ENCODE results near the gene IL17REL. TPM values are rescaled to one million over a fixed set of nuclear protein-coding genes. Genes with fewer than 3 reads are reported as not detected.
A peak's percentile ranks its signal among the peaks of the same experiment; 100 is the strongest.

The IL17REL gene
- total and polyA plus RNA-seq, 2 of the 13 experiments (the other 11 are each of a cell fraction or from before 2014, with no cell fraction given) = not detected

GRCh38 chr22:49946612-49947295 lies 65.8 kb downstream of the IL17REL start (continued):
- TF ChIP-seq, protein P1, sequence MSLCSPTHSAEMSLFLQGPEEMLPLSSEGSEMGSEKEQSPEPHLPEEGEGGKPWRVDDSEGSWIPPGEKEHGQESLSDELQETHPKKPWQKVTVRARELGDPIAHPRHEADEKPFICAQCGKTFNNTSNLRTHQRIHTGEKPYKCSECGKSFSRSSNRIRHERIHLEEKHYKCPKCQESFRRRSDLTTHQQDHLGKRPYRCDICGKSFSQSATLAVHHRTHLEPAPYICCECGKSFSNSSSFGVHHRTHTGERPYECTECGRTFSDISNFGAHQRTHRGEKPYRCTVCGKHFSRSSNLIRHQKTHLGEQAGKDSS (CRISPR knock-in tag; IDR thresholded peaks at IDR 0.05; ENCODE audit: borderline replicate concordance, low read depth) = no peak; the same call in 1 of the 2 replicates
- TF ChIP-seq ZBTB37 (CRISPR knock-in tag; IDR thresholded peaks at IDR 0.05) (no peak), KAT2B (IDR thresholded peaks at IDR 0.05; ENCODE audit: borderline replicate concordance, low read depth, low read length) (no peak), AKAP8 (CRISPR knock-in tag; IDR thresholded peaks at IDR 0.05) (no peak), ZNF550 (CRISPR knock-in tag; IDR thresholded peaks at IDR 0.05; ENCODE audit: borderline replicate concordance) (no peak), ATRX (CRISPR knock-in tag; IDR thresholded peaks at IDR 0.05; ENCODE audit: borderline replicate concordance) (no peak), SRSF9 (IDR thresholded peaks at IDR 0.05; ENCODE audit: borderline replicate concordance, insufficient read depth, low read depth, low read length, poor library complexity, severe bottlenecking) (no peak), ATF2 (CRISPR knock-in tag; IDR thresholded peaks at IDR 0.05) (no peak), PAWR (CRISPR knock-in tag; IDR thresholded peaks at IDR 0.05; ENCODE audit: borderline replicate concordance) (no peak), CCDC6 (CRISPR knock-in tag; IDR thresholded peaks at IDR 0.05) (no peak), KDM6A (CRISPR knock-in tag; IDR thresholded peaks at IDR 0.05; ENCODE audit: low read depth) (no peak), PHB2 (IDR thresholded peaks at IDR 0.05; ENCODE audit: partially characterized antibody) (no peak), ZNF224 (CRISPR knock-in tag; IDR thresholded peaks at IDR 0.05) (no peak), ZNF652 (CRISPR knock-in tag; IDR thresholded peaks at IDR 0.05; ENCODE audit: borderline replicate concordance, low read depth) (no peak), RBM39 (IDR thresholded peaks at IDR 0.05; ENCODE audit: low read depth, low read length, poor library complexity, severe bottlenecking) (no peak), WIZ (CRISPR knock-in tag; IDR thresholded peaks at IDR 0.05) (0 out of 2 replicates have a peak, but pooled peaks have one; percentile 9), GABPA (IDR thresholded peaks at IDR 0.05; ENCODE audit: low read depth, low read length) (no peak), GABPA (CRISPR knock-in tag; IDR thresholded peaks at IDR 0.05; ENCODE audit: low read depth) (no peak), ZNF446 (CRISPR knock-in tag; IDR thresholded peaks at IDR 0.05) (no peak), KDM5A (IDR thresholded peaks at IDR 0.05; ENCODE audit: borderline replicate concordance, low read length) (no peak), SP4 (CRISPR knock-in tag; IDR thresholded peaks at IDR 0.05) (no peak), TBX3 (IDR thresholded peaks at IDR 0.05; ENCODE audit: borderline replicate concordance) (no peak)
- TF ChIP-seq, protein P2, sequence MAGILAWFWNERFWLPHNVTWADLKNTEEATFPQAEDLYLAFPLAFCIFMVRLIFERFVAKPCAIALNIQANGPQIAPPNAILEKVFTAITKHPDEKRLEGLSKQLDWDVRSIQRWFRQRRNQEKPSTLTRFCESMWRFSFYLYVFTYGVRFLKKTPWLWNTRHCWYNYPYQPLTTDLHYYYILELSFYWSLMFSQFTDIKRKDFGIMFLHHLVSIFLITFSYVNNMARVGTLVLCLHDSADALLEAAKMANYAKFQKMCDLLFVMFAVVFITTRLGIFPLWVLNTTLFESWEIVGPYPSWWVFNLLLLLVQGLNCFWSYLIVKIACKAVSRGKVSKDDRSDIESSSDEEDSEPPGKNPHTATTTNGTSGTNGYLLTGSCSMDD (CRISPR knock-in tag; IDR thresholded peaks at IDR 0.05) = no peak
- TF ChIP-seq, protein P3, sequence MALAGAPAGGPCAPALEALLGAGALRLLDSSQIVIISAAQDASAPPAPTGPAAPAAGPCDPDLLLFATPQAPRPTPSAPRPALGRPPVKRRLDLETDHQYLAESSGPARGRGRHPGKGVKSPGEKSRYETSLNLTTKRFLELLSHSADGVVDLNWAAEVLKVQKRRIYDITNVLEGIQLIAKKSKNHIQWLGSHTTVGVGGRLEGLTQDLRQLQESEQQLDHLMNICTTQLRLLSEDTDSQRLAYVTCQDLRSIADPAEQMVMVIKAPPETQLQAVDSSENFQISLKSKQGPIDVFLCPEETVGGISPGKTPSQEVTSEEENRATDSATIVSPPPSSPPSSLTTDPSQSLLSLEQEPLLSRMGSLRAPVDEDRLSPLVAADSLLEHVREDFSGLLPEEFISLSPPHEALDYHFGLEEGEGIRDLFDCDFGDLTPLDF (CRISPR knock-in tag; IDR thresholded peaks at IDR 0.05) = no peak

Data from HepG2 (cell line).